HepG2 (cell line): ENCODE measurements around the gene PHACTR1. TPM values are rescaled to one million over a fixed set of nuclear protein-coding genes. Genes with fewer than 3 reads are reported as not detected.

Experiments used
- ARNT2 ChIP-seq: sonication (generic); formaldehyde crosslinking; IDR thresholded peaks from 2 replicates; pipeline ENCODE4 v1.8.0; 2022; ENCODE audit warnings: mild to moderate bottlenecking, low read depth, missing genetic modification reagents, moderate library complexity
- ASH2L ChIP-seq: fragments of 300-600, 200-600 bp; sonication (generic); IDR thresholded peaks from 2 replicates; pipeline ENCODE4 v1.7.0; 2017; ENCODE audit warnings: low read depth, mild to moderate bottlenecking, moderate library complexity, mixed read lengths, low read length; ENCODE audit not compliant: insufficient read length
- CBX2 ChIP-seq, 2 experiments: fragments of 200-600 bp in 1 of 2; sonication (generic); formaldehyde crosslinking in 1 of 2; IDR thresholded peaks; 2 replicates each; pipeline versions ENCODE4 v1.7.0 to v1.8.1; 2018 to 2022; ENCODE audit warnings: low read depth in 2 of 2, low read length in 1 of 2, mild to moderate bottlenecking in 1 of 2, missing genetic modification reagents in 1 of 2
- ELF1 ChIP-seq: sonication (generic); formaldehyde crosslinking; IDR thresholded peaks from 2 replicates; pipeline ENCODE4 v1.4.0; 2020; ENCODE audit warnings: missing genetic modification reagents
- HMGXB4 ChIP-seq, 2 experiments: sonication (generic) in 1 of 2; formaldehyde crosslinking in 1 of 2; IDR thresholded peaks; 2 replicates each; pipeline versions ENCODE4 v1.4.0 to v1.6.1; 2018 to 2020; ENCODE audit warnings: missing genetic modification reagents in 2 of 2, borderline replicate concordance in 1 of 2, low read depth in 1 of 2, mild to moderate bottlenecking in 1 of 2, missing biosample characterization in 1 of 2
- MED1 ChIP-seq: sonication (generic); formaldehyde crosslinking; IDR thresholded peaks from 2 replicates; pipeline ENCODE4 v1.4.0; 2020; ENCODE audit warnings: missing genetic modification reagents
- NFKB2 ChIP-seq: sonication (generic); formaldehyde crosslinking; IDR thresholded peaks from 2 replicates; pipeline ENCODE4 v1.4.0; 2020; ENCODE audit warnings: missing genetic modification reagents, borderline replicate concordance
- NPAS2 ChIP-seq: sonication (generic); formaldehyde crosslinking; IDR thresholded peaks from 2 replicates; pipeline ENCODE4 v1.8.0; 2022; ENCODE audit warnings: mild to moderate bottlenecking, missing genetic modification reagents, borderline replicate concordance
- PRMT3 ChIP-seq: sonication (generic); formaldehyde crosslinking; IDR thresholded peaks from 2 replicates; pipeline ENCODE4 v1.8.1; 2022; ENCODE audit warnings: low read depth, mild to moderate bottlenecking, moderate library complexity, missing genetic modification reagents, borderline replicate concordance
- SNRNP70 ChIP-seq: fragments of 200-400 bp; formaldehyde crosslinking; IDR thresholded peaks from 2 replicates; pipeline ENCODE4 v1.6.1; 2017; ENCODE audit warnings: mild to moderate bottlenecking, low read depth, low read length, moderate library complexity
- SOX5 ChIP-seq: IDR thresholded peaks from 2 replicates; pipeline ENCODE4 v1.6.1; 2016; ENCODE audit warnings: borderline replicate concordance
- TBX2 ChIP-seq: sonication (generic); formaldehyde crosslinking; IDR thresholded peaks from 2 replicates; pipeline ENCODE4 v1.5.0; 2020; ENCODE audit warnings: missing genetic modification reagents, mild to moderate bottlenecking, borderline replicate concordance
- TCF7L2 ChIP-seq: IDR thresholded peaks from 2 replicates; pipeline ENCODE4 v1.6.1; 2011; ENCODE audit warnings: mild to moderate bottlenecking, low read depth, low read length, moderate library complexity
- WIZ ChIP-seq: sonication (generic); formaldehyde crosslinking; IDR thresholded peaks from 2 replicates; pipeline ENCODE4 v1.5.1; 2020; ENCODE audit warnings: mild to moderate bottlenecking, missing genetic modification reagents
- ZBTB38 ChIP-seq: sonication (generic); formaldehyde crosslinking; IDR thresholded peaks from 2 replicates; pipeline ENCODE4 v1.5.1; 2020; ENCODE audit warnings: mild to moderate bottlenecking, missing genetic modification reagents
- ZNF136 ChIP-seq: sonication (generic); formaldehyde crosslinking; IDR thresholded peaks from 2 replicates; pipeline ENCODE4 v1.8.1; 2022; ENCODE audit warnings: low read depth, mild to moderate bottlenecking, moderate library complexity, missing genetic modification reagents
- ZNF484 ChIP-seq: sonication (generic); formaldehyde crosslinking; IDR thresholded peaks from 2 replicates; pipeline ENCODE4 v1.5.1; 2020; ENCODE audit warnings: mild to moderate bottlenecking, low read depth, missing genetic modification reagents, borderline replicate concordance
- ZNF569 ChIP-seq: sonication (generic); formaldehyde crosslinking; IDR thresholded peaks from 2 replicates; pipeline ENCODE4 v1.5.0; 2020; ENCODE audit warnings: mild to moderate bottlenecking, missing genetic modification reagents, moderate library complexity, borderline replicate concordance
- polyA plus RNA-seq, 8 experiments: library from polyadenylated mRNA; depleted of rRNA in 3 of 8; stranded (reverse) in 7 of 8; unstranded in 1 of 8; fragments of >200 nt; fragmentation: Illumina TruSeq in 4 of 8; extraction: Trizol in 4 of 8; gene quantifications; 2 replicates each; pipeline versions ENCODE4 v1.2.1 to v1.2.3, GENCODE V29; 2011 to 2016; ENCODE audit warnings: low read depth in 4 of 8, missing spikeins in 1 of 8, mixed read lengths in 1 of 8; ENCODE audit not compliant: insufficient read depth in 1 of 8
- total RNA-seq, 5 experiments: library from RNA; depleted of rRNA; stranded (reverse); fragments of >200 nt; fragmentation: Illumina TruSeq; extraction: Trizol; gene quantifications; 2 replicates each; pipeline ENCODE4 v1.2.3, GENCODE V29; 2016; ENCODE audit warnings: low read depth in 1 of 5
- TF ChIP-seq, protein P1 (sequence below): sonication (generic); formaldehyde crosslinking; IDR thresholded peaks from 2 replicates; pipeline ENCODE4 v1.4.0; 2020; ENCODE audit warnings: missing genetic modification reagents
- TF ChIP-seq, protein P2 (sequence below): sonication (generic); formaldehyde crosslinking; IDR thresholded peaks from 2 replicates; pipeline ENCODE4 v1.5.0; 2020; ENCODE audit warnings: missing genetic modification reagents

PHACTR1 gene
- total and polyA plus RNA-seq, 2 of the 13 experiments (the other 11 are each of a cell fraction or from before 2014, with no cell fraction given): 0.09 TPM; not detected in 1

- peak; percentile 61 to 88; a peak in 3 of 4 replicates for TF ChIP-seq HMGXB4 (CRISPR knock-in tag; IDR thresholded peaks at IDR 0.05; ENCODE audit: borderline replicate concordance in 1 of 2, low read depth in 1 of 2)
- TF ChIP-seq, protein P1, sequence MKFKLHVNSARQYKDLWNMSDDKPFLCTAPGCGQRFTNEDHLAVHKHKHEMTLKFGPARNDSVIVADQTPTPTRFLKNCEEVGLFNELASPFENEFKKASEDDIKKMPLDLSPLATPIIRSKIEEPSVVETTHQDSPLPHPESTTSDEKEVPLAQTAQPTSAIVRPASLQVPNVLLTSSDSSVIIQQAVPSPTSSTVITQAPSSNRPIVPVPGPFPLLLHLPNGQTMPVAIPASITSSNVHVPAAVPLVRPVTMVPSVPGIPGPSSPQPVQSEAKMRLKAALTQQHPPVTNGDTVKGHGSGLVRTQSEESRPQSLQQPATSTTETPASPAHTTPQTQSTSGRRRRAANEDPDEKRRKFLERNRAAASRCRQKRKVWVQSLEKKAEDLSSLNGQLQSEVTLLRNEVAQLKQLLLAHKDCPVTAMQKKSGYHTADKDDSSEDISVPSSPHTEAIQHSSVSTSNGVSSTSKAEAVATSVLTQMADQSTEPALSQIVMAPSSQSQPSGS (CRISPR knock-in tag): no peak; the same call in 1 of the 2 replicates
- no peak for TF ChIP-seq TCF7L2
- peak; percentile 40; the same call in 1 of the 2 replicates for TF ChIP-seq ZNF136 (CRISPR knock-in tag)
- TF ChIP-seq SNRNP70: no peak
- TF ChIP-seq, protein P2, sequence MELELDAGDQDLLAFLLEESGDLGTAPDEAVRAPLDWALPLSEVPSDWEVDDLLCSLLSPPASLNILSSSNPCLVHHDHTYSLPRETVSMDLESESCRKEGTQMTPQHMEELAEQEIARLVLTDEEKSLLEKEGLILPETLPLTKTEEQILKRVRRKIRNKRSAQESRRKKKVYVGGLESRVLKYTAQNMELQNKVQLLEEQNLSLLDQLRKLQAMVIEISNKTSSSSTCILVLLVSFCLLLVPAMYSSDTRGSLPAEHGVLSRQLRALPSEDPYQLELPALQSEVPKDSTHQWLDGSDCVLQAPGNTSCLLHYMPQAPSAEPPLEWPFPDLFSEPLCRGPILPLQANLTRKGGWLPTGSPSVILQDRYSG (CRISPR knock-in tag): no peak
- TF ChIP-seq TBX2 (CRISPR knock-in tag): peak; percentile 72
- TF ChIP-seq MED1: no peak
- TF ChIP-seq WIZ: no peak
- TF ChIP-seq NFKB2 (CRISPR knock-in tag): peak; percentile 85; the same call in 1 of the 2 replicates
- peak; percentile 95 for TF ChIP-seq ASH2L
- no peak for TF ChIP-seq NPAS2
- TF ChIP-seq PRMT3 (CRISPR knock-in tag): no peak
- TF ChIP-seq ZBTB38 (CRISPR knock-in tag): no peak; the same call in 1 of the 2 replicates
- TF ChIP-seq ZNF569 (CRISPR knock-in tag): 0 out of 2 replicates have a peak, but pooled peaks have one; percentile 56
- no peak for TF ChIP-seq CBX2 (IDR thresholded peaks at IDR 0.05; ENCODE audit: low read depth, low read length)
- TF ChIP-seq CBX2 (CRISPR knock-in tag; IDR thresholded peaks at IDR 0.05; ENCODE audit: low read depth): peak; percentile 84
- TF ChIP-seq SOX5 (CRISPR knock-in tag): 0 out of 2 replicates have a peak, but pooled peaks have one; percentile 26
- TF ChIP-seq ELF1: peak; percentile 69; the same call in 1 of the 2 replicates
- TF ChIP-seq ARNT2 (CRISPR knock-in tag): peak; percentile 59; the same call in 1 of the 2 replicates
- TF ChIP-seq ZNF484: no peak
These were observed 611.7 kb downstream of the PHACTR1 start, which contains the start of gene TBC1D7 (continued) for GRCh38 chr6:13328076-13328874.
